Omental fat pad (tissue), 4 donors: ENCODE data around the gene EIF4H. TPM values are rescaled to one million over a fixed set of nuclear protein-coding genes. Genes with fewer than 3 reads are reported as not detected.

Experiments used
- ATAC-seq: fragments of 150-250 bp; one replicate; pipeline ENCODE4 v1.9.1; 2016; ENCODE audit warnings: mild to moderate bottlenecking, moderate library complexity; ENCODE audit not compliant: low FRiP score
- DNase-seq: peaks from one replicate; pipeline ENCODE4 v3.0.0-alpha.2; 2019; ENCODE audit warnings: low spot score
- CTCF ChIP-seq, 3 donors: fragments of 450-650 bp; IDR thresholded peaks; one replicate each; pipeline ENCODE4 v1.5.1; 2016 to 2017; ENCODE audit warnings: antibody characterized with exemption in 3 of 3, mild to moderate bottlenecking in 3 of 3, moderate library complexity in 2 of 3
- total RNA-seq, 4 donors: library from RNA; depleted of rRNA; stranded (reverse); fragments of >200 nt; gene quantifications; one replicate each; pipeline ENCODE4 v1.1.0, GENCODE V29; 2016

The EIF4H gene
- total RNA-seq, 4 donors from 2014 or later: 195 to 284 (median 229) TPM

- no peak for TF ChIP-seq CTCF (IDR thresholded peaks at IDR 0.05)
- ATAC-seq (no peak), DNase-seq (no peak)
Measured at GRCh38 chr7:74182453-74183090, 8.4 kb downstream of the EIF4H start.

GRCh38 chr7:74183142-74183541 lies 9.0 kb downstream of the EIF4H start:
- DNase-seq (no peak), ATAC-seq (no peak)
- no peak for TF ChIP-seq CTCF (IDR thresholded peaks at IDR 0.05)

- TF ChIP-seq CTCF (IDR thresholded peaks at IDR 0.05): no peak
- no peak for DNase-seq
- no peak for ATAC-seq
Measured at GRCh38 chr7:74183653-74184450, 9.7 kb downstream of the EIF4H start.

GRCh38 chr7:74185016-74185415 lies 10.9 kb downstream of the EIF4H start:
- DNase-seq (no peak), ATAC-seq (no peak)
- no peak for TF ChIP-seq CTCF (IDR thresholded peaks at IDR 0.05)

- TF ChIP-seq CTCF (IDR thresholded peaks at IDR 0.05): no peak
- ATAC-seq (no peak), DNase-seq (no peak)
Measured at GRCh38 chr7:74185636-74186035, 11.5 kb downstream of the EIF4H start.

- no peak for DNase-seq
- no peak for TF ChIP-seq CTCF (IDR thresholded peaks at IDR 0.05)
- no peak for ATAC-seq
Measured at GRCh38 chr7:74187915-74188675, 13.9 kb downstream of the EIF4H start.
